Upper lobe of left lung (tissue), 4 donors: ENCODE measurements around the gene ADRA1B.

Source experiments
- CTCF ChIP-seq, 6 experiments: fragments of 450-650 bp in 4 of 6; fragments of 200-600 bp in 2 of 6; sonication (generic) in 2 of 6; IDR thresholded peaks; one replicate each; pipeline ENCODE4 v1.5.1; 2016 to 2019; ENCODE audit warnings: antibody characterized with exemption in 6 of 6
- EP300 ChIP-seq, 4 donors: sonication (generic); formaldehyde crosslinking; IDR thresholded peaks; one replicate each; pipeline ENCODE4 v1.5.1; 2017; ENCODE audit warnings: antibody characterized with exemption in 4 of 4, control low read depth in 2 of 4

DNA sequence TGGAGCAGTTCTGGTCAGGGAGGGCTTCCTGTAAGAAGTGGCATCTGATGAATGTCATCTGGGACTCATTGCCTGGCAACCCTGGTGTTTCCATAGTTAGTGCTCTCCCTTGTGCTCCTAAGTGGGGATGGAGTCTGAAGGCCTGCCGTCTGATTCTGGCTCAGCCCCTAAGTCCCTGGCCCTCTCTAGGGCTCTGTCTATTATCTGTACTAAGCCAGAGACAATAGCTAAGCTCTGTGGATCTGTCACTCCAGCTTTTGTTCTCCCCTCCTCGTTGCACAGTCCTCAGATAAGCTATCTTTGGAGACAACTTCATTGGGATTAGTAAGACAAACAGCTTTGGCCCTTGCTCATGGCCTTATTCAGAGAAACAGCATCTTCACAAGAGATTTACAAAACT, 62.1 kb downstream of the ADRA1B start:
- no peak for TF ChIP-seq CTCF (IDR thresholded peaks at IDR 0.05)
- TF ChIP-seq EP300 (IDR thresholded peaks at IDR 0.05) = no peak
